ENCODE data around the gene GBF1.

DNA sequence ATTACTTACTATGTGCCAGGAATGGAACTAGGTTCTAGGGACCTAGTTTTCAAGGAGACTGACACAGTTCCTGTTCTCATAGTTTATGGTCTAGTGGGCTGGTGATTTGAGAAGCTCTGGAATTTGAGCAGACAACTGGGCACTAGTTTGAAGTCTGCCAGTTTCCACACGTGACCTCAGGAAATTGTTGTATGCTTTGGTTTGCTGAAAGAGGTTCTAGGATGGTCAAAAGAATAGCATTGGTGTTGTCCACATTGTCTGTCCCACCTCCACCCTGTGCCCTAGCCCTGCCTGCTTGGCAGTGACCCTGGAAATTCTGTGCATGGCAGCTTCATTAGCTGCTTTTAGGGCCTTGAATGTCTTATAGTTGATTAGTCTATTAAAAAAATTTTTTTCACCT, 28.7 kb downstream of the GBF1 start:
- no peak for TF ChIP-seq POLR2A (IDR thresholded peaks at IDR 0.05)
- TF ChIP-seq, protein P1, sequence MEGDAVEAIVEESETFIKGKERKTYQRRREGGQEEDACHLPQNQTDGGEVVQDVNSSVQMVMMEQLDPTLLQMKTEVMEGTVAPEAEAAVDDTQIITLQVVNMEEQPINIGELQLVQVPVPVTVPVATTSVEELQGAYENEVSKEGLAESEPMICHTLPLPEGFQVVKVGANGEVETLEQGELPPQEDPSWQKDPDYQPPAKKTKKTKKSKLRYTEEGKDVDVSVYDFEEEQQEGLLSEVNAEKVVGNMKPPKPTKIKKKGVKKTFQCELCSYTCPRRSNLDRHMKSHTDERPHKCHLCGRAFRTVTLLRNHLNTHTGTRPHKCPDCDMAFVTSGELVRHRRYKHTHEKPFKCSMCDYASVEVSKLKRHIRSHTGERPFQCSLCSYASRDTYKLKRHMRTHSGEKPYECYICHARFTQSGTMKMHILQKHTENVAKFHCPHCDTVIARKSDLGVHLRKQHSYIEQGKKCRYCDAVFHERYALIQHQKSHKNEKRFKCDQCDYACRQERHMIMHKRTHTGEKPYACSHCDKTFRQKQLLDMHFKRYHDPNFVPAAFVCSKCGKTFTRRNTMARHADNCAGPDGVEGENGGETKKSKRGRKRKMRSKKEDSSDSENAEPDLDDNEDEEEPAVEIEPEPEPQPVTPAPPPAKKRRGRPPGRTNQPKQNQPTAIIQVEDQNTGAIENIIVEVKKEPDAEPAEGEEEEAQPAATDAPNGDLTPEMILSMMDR (IDR thresholded peaks at IDR 0.05) = no peak

All from right lobe of liver (tissue), 4 donors.